GM19328 (cell line): ENCODE results near the gene IQSEC1.

Experiments used
- ATAC-seq: cut with Tn5 transposase; IDR thresholded peaks from one replicate; pipeline ENCODE4 v1.9.1; 2021; ENCODE audit warnings: mild to moderate bottlenecking, moderate library complexity; ENCODE audit not compliant: unreplicated experiment

IQSEC1 gene

GRCh38 chr3:13085846-13086179 lies 12.6 kb upstream of the IQSEC1 start:
- no peak for ATAC-seq

GRCh38 chr3:13085081-13085845 lies 12.0 kb upstream of the IQSEC1 start:
- no peak for ATAC-seq

- peak; percentile 51 for ATAC-seq
Observed at GRCh38 chr3:13083898-13084297, 10.7 kb upstream of the IQSEC1 start.

GRCh38 chr3:13083254-13083653 lies 10.0 kb upstream of the IQSEC1 start:
- no peak for ATAC-seq

- no peak for ATAC-seq
Observed at GRCh38 chr3:13082677-13083076, 9.4 kb upstream of the IQSEC1 start.

- ATAC-seq = no peak
Observed at GRCh38 chr3:13081603-13082360, 8.6 kb upstream of the IQSEC1 start.

- ATAC-seq = no peak
Observed at GRCh38 chr3:13080591-13080990, 7.4 kb upstream of the IQSEC1 start.

- no peak for ATAC-seq
Observed at GRCh38 chr3:13080026-13080425, 6.8 kb upstream of the IQSEC1 start.

- no peak for ATAC-seq
Observed at GRCh38 chr3:13079510-13079909, 6.3 kb upstream of the IQSEC1 start.

GRCh38 chr3:13079051-13079450 lies 5.8 kb upstream of the IQSEC1 start:
- ATAC-seq = no peak

GRCh38 chr3:13078163-13078905 lies 5.1 kb upstream of the IQSEC1 start:
- no peak for ATAC-seq

GRCh38 chr3:13077431-13078162 lies 4.4 kb upstream of the IQSEC1 start:
- no peak for ATAC-seq

GRCh38 chr3:13075986-13076654 lies 2.9 kb upstream of the IQSEC1 start:
- no peak for ATAC-seq

GRCh38 chr3:13075318-13075717 lies 2.1 kb upstream of the IQSEC1 start:
- no peak for ATAC-seq

GRCh38 chr3:13074006-13074375 lies 762 bp upstream of the IQSEC1 start:
- ATAC-seq = no peak

- ATAC-seq = peak; percentile 4
Observed at GRCh38 chr3:13072600-13073325, 466 bp downstream of the IQSEC1 start.

- ATAC-seq = no peak
Observed at GRCh38 chr3:13072239-13072599, 1.0 kb downstream of the IQSEC1 start.

- no peak for ATAC-seq
Observed at GRCh38 chr3:13071695-13072094, 1.5 kb downstream of the IQSEC1 start.

GRCh38 chr3:13070391-13071070 lies 2.7 kb downstream of the IQSEC1 start:
- no peak for ATAC-seq
